Midbrain (tissue), 1 donor: ENCODE results near the gene FOXP4.
A peak's percentile ranks its signal among the peaks of the same experiment; 100 is the strongest.

Source experiments
- DNase-seq: peaks from one replicate; lab custom pipeline; 2025; lab: John Stamatoyannopoulos, UW

FOXP4 gene, protein sequence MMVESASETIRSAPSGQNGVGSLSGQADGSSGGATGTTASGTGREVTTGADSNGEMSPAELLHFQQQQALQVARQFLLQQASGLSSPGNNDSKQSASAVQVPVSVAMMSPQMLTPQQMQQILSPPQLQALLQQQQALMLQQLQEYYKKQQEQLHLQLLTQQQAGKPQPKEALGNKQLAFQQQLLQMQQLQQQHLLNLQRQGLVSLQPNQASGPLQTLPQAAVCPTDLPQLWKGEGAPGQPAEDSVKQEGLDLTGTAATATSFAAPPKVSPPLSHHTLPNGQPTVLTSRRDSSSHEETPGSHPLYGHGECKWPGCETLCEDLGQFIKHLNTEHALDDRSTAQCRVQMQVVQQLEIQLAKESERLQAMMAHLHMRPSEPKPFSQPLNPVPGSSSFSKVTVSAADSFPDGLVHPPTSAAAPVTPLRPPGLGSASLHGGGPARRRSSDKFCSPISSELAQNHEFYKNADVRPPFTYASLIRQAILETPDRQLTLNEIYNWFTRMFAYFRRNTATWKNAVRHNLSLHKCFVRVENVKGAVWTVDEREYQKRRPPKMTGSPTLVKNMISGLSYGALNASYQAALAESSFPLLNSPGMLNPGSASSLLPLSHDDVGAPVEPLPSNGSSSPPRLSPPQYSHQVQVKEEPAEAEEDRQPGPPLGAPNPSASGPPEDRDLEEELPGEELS

DNA sequence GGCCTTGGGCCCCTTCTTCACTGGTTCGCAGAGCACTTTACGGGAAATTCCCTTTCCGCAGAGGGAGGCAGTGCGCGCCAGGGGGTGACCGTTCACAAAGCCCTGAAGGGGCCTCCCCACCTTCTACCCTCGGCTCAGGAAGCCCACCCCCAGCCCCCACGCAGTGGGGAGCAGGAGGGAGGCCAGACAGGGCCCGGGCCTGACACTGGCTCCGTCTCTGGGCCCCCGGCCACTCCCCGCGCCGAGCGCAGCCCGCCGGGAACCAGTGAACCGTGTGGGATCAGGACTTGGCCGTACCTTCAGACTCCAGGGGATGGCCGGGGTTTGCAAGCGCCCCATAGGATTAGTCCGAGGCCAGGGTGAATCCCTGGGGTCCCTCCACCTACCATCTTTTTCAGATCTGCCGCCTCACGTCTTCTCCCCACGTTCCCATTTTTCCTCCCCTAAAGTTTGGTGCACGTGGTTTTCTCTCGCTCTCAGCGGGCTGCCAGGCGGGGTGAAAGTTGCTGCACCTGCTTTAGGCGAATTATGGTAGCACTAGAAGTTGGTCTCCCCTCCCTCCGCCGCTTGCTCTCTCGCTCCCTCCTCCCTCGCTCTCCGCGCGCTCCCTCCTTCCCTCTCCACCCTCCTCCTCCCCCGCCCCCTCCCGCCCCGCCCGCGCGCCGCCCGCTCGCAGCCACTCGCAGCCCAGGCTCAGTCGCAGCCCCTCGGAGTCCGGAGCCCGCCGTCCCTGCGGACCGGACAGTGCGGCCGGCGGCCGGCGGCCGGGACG is at the start of gene FOXP4:
Gene FOXP4, plus strand, starts transcription at position 679 of the 772 bp plus-strand sequence. CDS start 19,380 bp downstream, outside the sequence.
- DNase-seq = peak; percentile 91

- no peak for DNase-seq
These were observed 48.6 kb upstream of the FOXP4 start for GRCh38 chr6:41497573-41497972.

DNA sequence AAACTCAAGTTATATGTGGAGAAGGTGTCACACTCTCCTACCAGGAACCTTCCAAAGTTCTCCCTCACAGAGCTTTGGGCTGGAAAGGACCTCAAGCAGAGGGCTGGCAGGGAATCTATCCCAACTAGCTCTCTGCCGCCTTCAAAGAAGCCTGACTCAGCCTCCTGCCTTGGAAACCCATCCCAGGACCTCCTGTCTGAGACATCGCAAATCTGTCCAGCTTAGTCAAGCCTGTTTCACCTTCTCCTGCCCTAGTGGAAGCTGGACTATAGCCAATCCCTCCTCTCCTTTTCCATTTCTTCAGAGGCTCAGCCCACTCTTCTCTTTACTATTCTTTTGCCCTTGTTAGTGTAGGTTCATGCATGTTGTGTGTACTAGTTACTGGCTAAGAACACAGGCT is 48.2 kb upstream of the FOXP4 start:
- no peak for DNase-seq

- no peak for DNase-seq
These were observed 47.1 kb upstream of the FOXP4 start for GRCh38 chr6:41498968-41499599.

DNA sequence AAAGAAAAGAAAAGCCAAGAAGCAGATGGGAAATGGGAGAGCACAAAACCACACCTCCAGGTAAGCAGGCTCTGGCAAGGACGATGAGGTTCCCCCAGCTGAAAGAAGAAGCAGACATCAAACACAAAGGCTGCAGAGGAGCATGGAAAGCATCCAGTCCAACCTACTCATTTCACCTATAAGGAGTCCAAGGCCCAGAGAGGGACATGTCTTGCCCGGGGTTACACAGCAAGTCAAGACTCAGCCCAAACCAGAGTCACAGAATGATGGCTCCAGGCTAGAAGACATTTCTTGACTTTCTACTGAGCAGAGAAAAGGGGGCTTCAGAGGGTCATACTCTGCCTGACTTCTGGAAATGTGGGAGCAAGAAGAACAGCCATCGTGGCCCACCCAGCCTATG is 45.6 kb upstream of the FOXP4 start:
- no peak for DNase-seq

- no peak for DNase-seq
These were observed 43.6 kb upstream of the FOXP4 start for GRCh38 chr6:41502566-41502916.

GRCh38 chr6:41502917-41503671 is 43.1 kb upstream of the FOXP4 start:
- no peak for DNase-seq

- no peak for DNase-seq
These were observed 42.2 kb upstream of the FOXP4 start for GRCh38 chr6:41503827-41504465.

DNA sequence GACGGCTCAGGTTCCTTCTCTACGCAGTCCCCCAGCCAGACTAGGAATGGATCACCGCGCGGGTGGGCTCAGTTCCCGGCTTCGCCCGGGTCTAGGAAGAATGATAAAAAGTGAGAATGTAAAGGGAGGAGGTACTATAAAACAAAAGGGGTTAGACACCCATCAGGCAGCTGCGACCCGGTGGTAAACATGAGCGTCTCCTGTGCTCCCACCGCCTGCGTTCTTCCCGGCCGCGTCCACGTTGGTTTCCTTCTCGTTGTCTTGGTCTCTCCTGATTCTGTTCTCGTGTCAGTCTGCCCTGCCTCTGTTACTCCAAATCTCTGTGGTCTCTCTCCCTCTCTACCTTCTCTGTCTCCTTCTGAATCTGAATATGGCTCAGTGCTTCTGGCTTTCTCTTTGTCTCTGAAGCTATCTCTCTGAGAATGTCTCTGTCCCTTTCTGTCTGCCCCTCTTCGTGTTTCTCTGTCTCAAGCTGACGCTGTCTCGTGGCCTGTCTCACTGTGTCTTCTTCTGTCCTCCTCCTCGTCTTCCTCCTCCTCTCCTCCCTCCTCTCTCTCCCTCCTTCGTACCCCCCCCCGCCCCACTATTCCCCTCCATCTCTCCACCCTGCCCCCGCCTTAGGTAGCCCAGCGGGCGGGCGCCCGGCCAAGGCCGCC is 41.6 kb upstream of the FOXP4 start:
- no peak for DNase-seq

- DNase-seq = peak; percentile 48
These were observed 40.8 kb upstream of the FOXP4 start for GRCh38 chr6:41505122-41506049.

- no peak for DNase-seq
These were observed 37.7 kb upstream of the FOXP4 start for GRCh38 chr6:41508479-41508878.

GRCh38 chr6:41509580-41509979 is 36.6 kb upstream of the FOXP4 start:
- no peak for DNase-seq

DNA sequence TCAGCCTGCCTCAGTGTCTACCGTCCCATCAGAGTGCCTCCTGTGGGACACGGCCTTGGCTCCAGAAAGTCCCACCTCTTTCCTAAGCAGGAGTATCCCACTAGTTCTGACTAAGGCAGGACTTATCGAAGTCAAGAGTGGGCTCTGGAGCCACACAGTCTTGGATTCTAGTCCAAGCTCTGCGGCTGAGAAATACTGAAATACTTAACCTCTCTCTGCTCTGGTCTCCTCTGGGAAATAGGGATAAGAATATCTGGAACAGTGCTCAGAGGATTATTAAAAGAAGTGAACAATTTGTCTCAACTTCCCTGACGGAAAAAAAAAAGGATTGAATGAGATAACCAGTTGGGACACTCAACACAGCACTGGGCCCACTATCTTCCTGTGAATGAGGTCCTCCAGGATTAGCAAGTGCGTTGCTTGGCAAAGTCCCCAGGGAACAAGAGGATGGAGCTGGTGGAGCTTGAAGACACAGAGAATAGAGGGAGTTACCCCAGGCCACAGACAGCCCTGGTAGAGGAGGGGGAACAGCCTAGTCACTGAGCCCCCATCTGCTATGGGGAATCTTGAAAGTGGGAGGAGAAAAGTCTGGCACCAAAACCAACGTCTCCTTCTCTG is 34.6 kb upstream of the FOXP4 start:
- no peak for DNase-seq

GRCh38 chr6:41512146-41512701 is 34.0 kb upstream of the FOXP4 start:
- DNase-seq = no peak

- DNase-seq = no peak
These were observed 30.2 kb upstream of the FOXP4 start for GRCh38 chr6:41515995-41516394.

- DNase-seq = no peak
These were observed 28.1 kb upstream of the FOXP4 start for GRCh38 chr6:41518118-41518517.

DNA sequence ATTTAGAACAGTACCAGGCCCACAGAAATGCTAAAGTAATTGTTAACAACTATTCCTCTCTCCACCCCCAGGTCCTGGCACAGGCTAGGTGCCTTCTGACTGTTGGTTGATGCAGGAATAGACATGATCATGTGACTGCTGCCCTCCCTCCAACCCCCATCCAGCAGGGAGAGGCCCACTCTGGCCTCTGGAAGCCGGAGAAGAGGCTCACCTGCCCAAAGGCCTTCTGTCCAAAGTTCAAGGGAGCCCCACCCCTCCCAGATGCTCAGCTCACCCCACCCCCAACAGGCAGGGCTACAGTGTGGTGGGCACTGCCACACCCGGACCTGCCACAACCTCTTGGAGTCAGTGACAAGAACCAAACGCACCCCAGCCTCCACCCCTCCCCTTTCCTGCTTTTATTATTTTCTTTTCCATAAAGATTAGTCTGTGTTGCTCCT is 26.9 kb upstream of the FOXP4 start:
- no peak for DNase-seq
